ENCODE measurements around the gene TP73.

Gene TP73

GRCh38 chr1:3673381-3674099 lies 21.2 kb downstream of the TP73 start:
- TF ChIP-seq CTCF (IDR thresholded peaks at IDR 0.05; ENCODE audit: control extremely low read depth, extremely low read depth, low read depth, missing control alignments), result peak; percentile 14
- ChIA-PET CTCF (interaction anchor here (0.8 to 4.0 kb wide), 5 partner anchors 8 to 55 kb away, joined by 3 to 17 read pairs (median 3); partner anchors contain the start of gene TP73), POLR2A (no interaction called here)
- peak; percentile 50 for DNase-seq (ENCODE audit: extremely low spot score)

- CTCF ChIA-PET, result interaction anchor here (0.8 to 4.0 kb wide), 4 partner anchors 9 to 26 kb away, joined by 3 to 17 read pairs (median 4); partner anchors contain the start of gene TP73
- DNase-seq (ENCODE audit: extremely low spot score), result no peak
- POLR2A ChIA-PET, result no interaction called here
- TF ChIP-seq CTCF (IDR thresholded peaks at IDR 0.05; ENCODE audit: control extremely low read depth, extremely low read depth, low read depth, missing control alignments), result no peak
Measured at GRCh38 chr1:3674100-3675094, 22.1 kb downstream of the TP73 start.

- CTCF ChIA-PET, result interaction anchor here (1.6 kb wide), 1 partner anchor 52 kb away, joined by 4 read pairs; no protein-coding TSS in a partner anchor
- POLR2A ChIA-PET, result no interaction called here
- no peak for DNase-seq (ENCODE audit: extremely low spot score)
- TF ChIP-seq CTCF (IDR thresholded peaks at IDR 0.05; ENCODE audit: control extremely low read depth, extremely low read depth, low read depth, missing control alignments), result no peak
Measured at GRCh38 chr1:3675436-3675835, 23.1 kb downstream of the TP73 start.

- ChIA-PET CTCF (interaction anchor here (0.9 to 2.5 kb wide), 15 partner anchors 10 to 224 kb away, joined by 3 to 23 read pairs (median 4); no protein-coding TSS in a partner anchor), POLR2A (interaction anchor here (0.6 to 1.4 kb wide), 5 partner anchors 9 to 41 kb away, joined by 3 to 9 read pairs (median 6); no protein-coding TSS in a partner anchor)
- DNase-seq (ENCODE audit: extremely low spot score), result peak; percentile 83
- peak; percentile 47 for TF ChIP-seq CTCF (IDR thresholded peaks at IDR 0.05; ENCODE audit: control extremely low read depth, extremely low read depth, low read depth, missing control alignments)
Measured at GRCh38 chr1:3676581-3677470, 24.5 kb downstream of the TP73 start.

- ChIA-PET CTCF (interaction anchor here (0.9 to 2.5 kb wide), 11 partner anchors 10 to 225 kb away, joined by 3 to 23 read pairs (median 5); no protein-coding TSS in a partner anchor), POLR2A (interaction anchor here (1.2 to 1.4 kb wide), 3 partner anchors 10 to 21 kb away, joined by 6 to 9 read pairs (median 8); no protein-coding TSS in a partner anchor)
- no peak for DNase-seq (ENCODE audit: extremely low spot score)
- no peak for TF ChIP-seq CTCF (IDR thresholded peaks at IDR 0.05; ENCODE audit: control extremely low read depth, extremely low read depth, low read depth, missing control alignments)
Measured at GRCh38 chr1:3677484-3677883, 25.2 kb downstream of the TP73 start.
